Activated CD4-positive, alpha-beta memory T cell treated with anti-CD3 and anti-CD28 coated beads, Interleukin-2, amount 10 ng/mL, durations not matched to agents 7 days and 5 days (primary cell): ENCODE data around the gene YAP1. TPM values are rescaled to one million over a fixed set of nuclear protein-coding genes. Genes with fewer than 3 reads are reported as not detected.
"Not testable (repeated sequence)": the region's sequence is repeated elsewhere in the genome, so short reads cannot be mapped to it uniquely, and the experiment has no call there.

Source experiments
- CTCF ChIA-PET: fragments of 350-600 bp; sonication (Branson Sonifier 250); formaldehyde crosslinking; loops from one replicate; lab custom pipeline; 2021; ENCODE audit warnings: antibody characterized with exemption, inconsistent platforms; lab: Charles Lee
- POLR2A ChIA-PET: fragments of 350-600 bp; sonication (Branson Sonifier 250); formaldehyde crosslinking; loops from one replicate; lab custom pipeline; 2021; ENCODE audit warnings: antibody characterized with exemption; lab: Charles Lee
- DNase-seq: peaks from one replicate; pipeline ENCODE4 v3.0.0-alpha.2; 2020
- H3K27ac Mint-ChIP-seq: one replicate; pipeline ENCODE4 v1.8.0; 2021; ENCODE audit warnings: mild to moderate bottlenecking, mixed read lengths
- H3K27me3 Mint-ChIP-seq: one replicate; pipeline ENCODE4 v1.8.0; 2021; ENCODE audit warnings: mixed read lengths
- H3K36me3 Mint-ChIP-seq: one replicate; pipeline ENCODE4 v1.8.0; 2021; ENCODE audit warnings: low read depth, mixed read lengths
- H3K4me1 Mint-ChIP-seq: one replicate; pipeline ENCODE4 v1.8.0; 2021; ENCODE audit warnings: mixed read lengths
- H3K4me3 Mint-ChIP-seq: one replicate; pipeline ENCODE4 v1.8.0; 2021; ENCODE audit warnings: mild to moderate bottlenecking, mixed read lengths
- H3K9me3 Mint-ChIP-seq: one replicate; pipeline ENCODE4 v1.8.0; 2021; ENCODE audit warnings: mixed read lengths
- total RNA-seq, 2 experiments: library from RNA; stranded (reverse); gene quantifications; one replicate each; pipeline ENCODE4 v1.2.3, GENCODE V29; 2021

The YAP1 gene
- total RNA-seq, 2 experiments from 2014 or later = 0.18 to 0.28 TPM

- peaks cover 6% of the 10 kb centered on the region for H3K27me3 Mint-ChIP-seq
Measured at GRCh38 chr11:102184269-102184987, 74.2 kb downstream of the YAP1 start.

GRCh38 chr11:102186551-102187191 is 76.4 kb downstream of the YAP1 start:
- no peaks in the 10 kb centered on the region for H3K4me1 Mint-ChIP-seq
- H3K4me3 Mint-ChIP-seq = no peak overlapping the region
- ChIA-PET CTCF (no interaction called here), POLR2A (no interaction called here)
- H3K36me3 Mint-ChIP-seq = no peaks in the 10 kb centered on the region
- no peaks in the 10 kb centered on the region for H3K9me3 Mint-ChIP-seq
- H3K27me3 Mint-ChIP-seq = peaks cover 9% of the 10 kb centered on the region
- no peak for DNase-seq
- H3K27ac Mint-ChIP-seq = no peak overlapping the region

More at GRCh38 chr11:102184269-102184987, 74.2 kb downstream of the YAP1 start:
- H3K36me3 Mint-ChIP-seq = no peaks in the 10 kb centered on the region
- no peak overlapping the region for H3K4me3 Mint-ChIP-seq
- no peaks in the 10 kb centered on the region for H3K9me3 Mint-ChIP-seq
- CTCF ChIA-PET = no interaction called here
- no peak overlapping the region for H3K27ac Mint-ChIP-seq
- POLR2A ChIA-PET = no interaction called here
- DNase-seq = no peak
- no peaks in the 10 kb centered on the region for H3K4me1 Mint-ChIP-seq

- no peak overlapping the region for H3K27ac Mint-ChIP-seq
- no peaks in the 10 kb centered on the region for H3K9me3 Mint-ChIP-seq
- H3K4me3 Mint-ChIP-seq = no peak overlapping the region
- CTCF ChIA-PET = no interaction called here
- no peaks in the 10 kb centered on the region for H3K4me1 Mint-ChIP-seq
- H3K27me3 Mint-ChIP-seq = peaks cover 9% of the 10 kb centered on the region
- POLR2A ChIA-PET = no interaction called here
- no peak for DNase-seq
- no peaks in the 10 kb centered on the region for H3K36me3 Mint-ChIP-seq
Measured at GRCh38 chr11:102187416-102188151, 77.3 kb downstream of the YAP1 start.

- no peak overlapping the region for H3K4me3 Mint-ChIP-seq
- ChIA-PET CTCF (no interaction called here), POLR2A (no interaction called here)
- H3K4me1 Mint-ChIP-seq = no peaks in the 10 kb centered on the region
- no peak overlapping the region for H3K27ac Mint-ChIP-seq
- no peaks in the 10 kb centered on the region for H3K36me3 Mint-ChIP-seq
- H3K9me3 Mint-ChIP-seq = no peaks in the 10 kb centered on the region
- DNase-seq = no peak
- H3K27me3 Mint-ChIP-seq = peaks cover 9% of the 10 kb centered on the region
Measured at GRCh38 chr11:102188488-102188887, 78.2 kb downstream of the YAP1 start.

GRCh38 chr11:102191832-102192231 is 81.6 kb downstream of the YAP1 start:
- CTCF ChIA-PET = no interaction called here
- Mint-ChIP-seq H3K9me3 (no peaks in the 10 kb centered on the region), H3K27ac (no peak overlapping the region), H3K36me3 (no peaks in the 10 kb centered on the region), H3K4me1 (no peaks in the 10 kb centered on the region), H3K4me3 (no peak overlapping the region), H3K27me3 (peaks cover 12% of the 10 kb centered on the region)
- POLR2A ChIA-PET = no interaction called here
- DNase-seq = no peak

GRCh38 chr11:102192349-102193066 is 82.3 kb downstream of the YAP1 start:
- Mint-ChIP-seq H3K4me3 (no peak overlapping the region), H3K36me3 (no peaks in the 10 kb centered on the region), H3K27ac (no peak overlapping the region), H3K27me3 (peaks cover 11% of the 10 kb centered on the region), H3K9me3 (no peaks in the 10 kb centered on the region), H3K4me1 (no peaks in the 10 kb centered on the region)
- CTCF ChIA-PET = no interaction called here
- POLR2A ChIA-PET = no interaction called here
- no peak for DNase-seq

GRCh38 chr11:102194257-102194656 is 84.0 kb downstream of the YAP1 start:
- DNase-seq = no peak
- H3K27ac Mint-ChIP-seq = no peak overlapping the region
- no peaks in the 10 kb centered on the region for H3K4me1 Mint-ChIP-seq
- CTCF ChIA-PET = no interaction called here
- H3K27me3 Mint-ChIP-seq = peaks cover 17% of the 10 kb centered on the region
- H3K9me3 Mint-ChIP-seq = no peaks in the 10 kb centered on the region
- no peak overlapping the region for H3K4me3 Mint-ChIP-seq
- no peaks in the 10 kb centered on the region for H3K36me3 Mint-ChIP-seq
- POLR2A ChIA-PET = no interaction called here

GRCh38 chr11:102194990-102195389 is 84.7 kb downstream of the YAP1 start:
- no peak for DNase-seq
- Mint-ChIP-seq H3K4me3 (no peak overlapping the region), H3K4me1 (no peaks in the 10 kb centered on the region), H3K9me3 (no peaks in the 10 kb centered on the region), H3K36me3 (no peaks in the 10 kb centered on the region), H3K27me3 (peaks cover 17% of the 10 kb centered on the region), H3K27ac (no peak overlapping the region)
- ChIA-PET CTCF (no interaction called here), POLR2A (no interaction called here)

- H3K27ac Mint-ChIP-seq = no peak overlapping the region
- H3K36me3 Mint-ChIP-seq = no peaks in the 10 kb centered on the region
- H3K27me3 Mint-ChIP-seq = peaks cover 15% of the 10 kb centered on the region
- ChIA-PET CTCF (no interaction called here), POLR2A (no interaction called here)
- no peak for DNase-seq
- H3K4me3 Mint-ChIP-seq = no peak overlapping the region
- H3K4me1 Mint-ChIP-seq = no peaks in the 10 kb centered on the region
- H3K9me3 Mint-ChIP-seq = no peaks in the 10 kb centered on the region
Measured at GRCh38 chr11:102196351-102196750, 86.1 kb downstream of the YAP1 start.

- H3K27me3 Mint-ChIP-seq = peaks cover 15% of the 10 kb centered on the region
- H3K27ac Mint-ChIP-seq = no peak overlapping the region
- H3K9me3 Mint-ChIP-seq = no peaks in the 10 kb centered on the region
- no peak overlapping the region for H3K4me3 Mint-ChIP-seq
- H3K4me1 Mint-ChIP-seq = no peaks in the 10 kb centered on the region
- ChIA-PET POLR2A (no interaction called here), CTCF (no interaction called here)
- H3K36me3 Mint-ChIP-seq = no peaks in the 10 kb centered on the region
- DNase-seq = no peak
Measured at GRCh38 chr11:102196816-102197215, 86.6 kb downstream of the YAP1 start.

GRCh38 chr11:102197670-102198139 is 87.5 kb downstream of the YAP1 start:
- H3K27me3 Mint-ChIP-seq = peaks cover 15% of the 10 kb centered on the region
- ChIA-PET POLR2A (no interaction called here), CTCF (no interaction called here)
- no peak overlapping the region for H3K27ac Mint-ChIP-seq
- no peaks in the 10 kb centered on the region for H3K9me3 Mint-ChIP-seq
- no peak overlapping the region for H3K4me3 Mint-ChIP-seq
- H3K36me3 Mint-ChIP-seq = no peaks in the 10 kb centered on the region
- DNase-seq = no peak
- no peaks in the 10 kb centered on the region for H3K4me1 Mint-ChIP-seq

GRCh38 chr11:102199673-102200072 is 89.4 kb downstream of the YAP1 start:
- H3K36me3 Mint-ChIP-seq = no peaks in the 10 kb centered on the region
- no peak overlapping the region for H3K4me3 Mint-ChIP-seq
- H3K27me3 Mint-ChIP-seq = peaks cover 17% of the 10 kb centered on the region
- ChIA-PET POLR2A (no interaction called here), CTCF (no interaction called here)
- no peak for DNase-seq
- H3K27ac Mint-ChIP-seq = no peak overlapping the region
- no peaks in the 10 kb centered on the region for H3K9me3 Mint-ChIP-seq
- H3K4me1 Mint-ChIP-seq = no peaks in the 10 kb centered on the region

- H3K27ac Mint-ChIP-seq, DNase-seq, H3K4me1 Mint-ChIP-seq, POLR2A ChIA-PET, CTCF ChIA-PET, H3K36me3 Mint-ChIP-seq, H3K9me3 Mint-ChIP-seq, H3K4me3 Mint-ChIP-seq: not testable (repeated sequence)
- peaks cover 14% of the 10 kb centered on the region for H3K27me3 Mint-ChIP-seq
Measured at GRCh38 chr11:102200325-102200724, 90.1 kb downstream of the YAP1 start.
